GM12878 (cell line): ENCODE measurements around the gene TSC22D4. TPM values are rescaled to one million over a fixed set of nuclear protein-coding genes. Genes with fewer than 3 reads are reported as not detected.
A peak's percentile ranks its signal among the peaks of the same experiment; 100 is the strongest.

Experiments used
- CEBPZ ChIP-seq: fragments of 150-350 bp; IDR thresholded peaks from 2 replicates; pipeline ENCODE4 v1.6.1; 2016; ENCODE audit warnings: low read depth, low read length
- EP300 ChIP-seq, 2 experiments: fragments of 150-350 bp in 1 of 2; IDR thresholded peaks; 2 replicates each; pipeline ENCODE4 v1.6.1; 2011 to 2012; ENCODE audit warnings: low read depth in 2 of 2, low read length in 2 of 2, borderline replicate concordance in 1 of 2, improper control_type of control experiment in 1 of 2, inconsistent platforms in 1 of 2; ENCODE audit not compliant: control insufficient read depth in 1 of 2
- FOXK2 ChIP-seq: fragments of 450-650 bp; IDR thresholded peaks from 2 replicates; pipeline ENCODE4 v1.6.1; 2017; ENCODE audit warnings: mild to moderate bottlenecking, moderate library complexity
- FOXM1 ChIP-seq: IDR thresholded peaks from 2 replicates; pipeline ENCODE4 v1.6.1; 2012; ENCODE audit warnings: low read depth, mild to moderate bottlenecking, inconsistent platforms, low read length, moderate library complexity
- GATAD2B ChIP-seq: fragments of 450-650 bp; conservative IDR thresholded peaks from 2 replicates; pipeline ENCODE4 v1.6.1; 2017; ENCODE audit warnings: low read depth, mild to moderate bottlenecking, moderate library complexity
- HDGF ChIP-seq: fragments of 450-650 bp; IDR thresholded peaks from 2 replicates; pipeline ENCODE4 v1.6.1; 2016; ENCODE audit warnings: antibody characterized with exemption
- KAT2A ChIP-seq: conservative IDR thresholded peaks from 2 replicates; pipeline ENCODE4 v1.6.1; 2011; ENCODE audit warnings: low read depth, low read length; ENCODE audit not compliant: control insufficient read depth
- MEF2A ChIP-seq: IDR thresholded peaks from 2 replicates; pipeline ENCODE4 v1.6.1; 2011; ENCODE audit warnings: low read depth, mild to moderate bottlenecking, low read length, moderate library complexity; ENCODE audit not compliant: insufficient read depth
- MEF2B ChIP-seq: fragments of 450-650 bp; IDR thresholded peaks from 2 replicates; pipeline ENCODE4 v1.6.1; 2018; ENCODE audit warnings: mild to moderate bottlenecking, moderate library complexity; ENCODE audit not compliant: partially characterized antibody, poor library complexity, severe bottlenecking
- MTA2 ChIP-seq: fragments of 450-650 bp; IDR thresholded peaks from 2 replicates; pipeline ENCODE4 v1.6.1; 2016; ENCODE audit warnings: low read depth, mild to moderate bottlenecking, moderate library complexity
- NFXL1 ChIP-seq: fragments of 450-650 bp; IDR thresholded peaks from 2 replicates; pipeline ENCODE4 v1.6.1; 2017; ENCODE audit warnings: antibody characterized with exemption, mild to moderate bottlenecking, borderline replicate concordance
- NFYA ChIP-seq: IDR thresholded peaks from 2 replicates; pipeline ENCODE4 v1.6.1; 2011; ENCODE audit warnings: low read depth, mild to moderate bottlenecking, low read length, improper control_type of control experiment, borderline replicate concordance
- PAX5 ChIP-seq: IDR thresholded peaks from 2 replicates; pipeline ENCODE4 v1.6.1; 2011; ENCODE audit warnings: low read depth, low read length, borderline replicate concordance
- PML ChIP-seq: IDR thresholded peaks from 2 replicates; pipeline ENCODE4 v1.6.1; 2012; ENCODE audit warnings: low read length, inconsistent platforms
- POLR2A ChIP-seq: IDR thresholded peaks from 2 replicates; pipeline ENCODE4 v1.6.1; 2011; ENCODE audit warnings: low read depth, mild to moderate bottlenecking, low read length
- RCOR1 ChIP-seq: conservative IDR thresholded peaks from 2 replicates; pipeline ENCODE4 v1.6.1; 2012; ENCODE audit warnings: low read depth, low read length, improper control_type of control experiment
- SIN3A ChIP-seq: IDR thresholded peaks from 2 replicates; pipeline ENCODE4 v1.6.1; 2012; ENCODE audit warnings: low read depth, low read length, improper control_type of control experiment
- SIX5 ChIP-seq: IDR thresholded peaks from 2 replicates; pipeline ENCODE4 v1.6.1; 2011; ENCODE audit warnings: mild to moderate bottlenecking, low read depth, low read length, moderate library complexity; ENCODE audit not compliant: severe bottlenecking
- SMAD1 ChIP-seq: fragments of 450-650 bp; IDR thresholded peaks from 2 replicates; pipeline ENCODE4 v1.6.1; 2018; ENCODE audit warnings: mild to moderate bottlenecking, low read depth; ENCODE audit not compliant: partially characterized antibody
- STAT1 ChIP-seq: fragments of 450-650 bp; conservative IDR thresholded peaks from 2 replicates; pipeline ENCODE4 v1.6.1; 2014; ENCODE audit warnings: antibody characterized with exemption, mild to moderate bottlenecking
- STAT3 ChIP-seq: IDR thresholded peaks from 2 replicates; pipeline ENCODE4 v1.6.1; 2011; ENCODE audit warnings: low read depth, low read length, improper control_type of control experiment
- SUPT20H ChIP-seq: IDR thresholded peaks from 2 replicates; pipeline ENCODE4 v1.6.1; 2011; ENCODE audit warnings: low read depth, mild to moderate bottlenecking, low read length, moderate library complexity, borderline replicate concordance; ENCODE audit not compliant: control insufficient read depth
- TAF1 ChIP-seq: IDR thresholded peaks from 2 replicates; pipeline ENCODE4 v1.6.1; 2011; ENCODE audit warnings: mild to moderate bottlenecking, low read depth, low read length, borderline replicate concordance
- TARDBP ChIP-seq: IDR thresholded peaks from 2 replicates; pipeline ENCODE4 v1.6.1; 2016; ENCODE audit warnings: borderline replicate concordance
- TBL1XR1 ChIP-seq: IDR thresholded peaks from 2 replicates; pipeline ENCODE4 v1.6.1; 2012; ENCODE audit warnings: low read depth, low read length, improper control_type of control experiment
- TCF7 ChIP-seq: IDR thresholded peaks from 2 replicates; pipeline ENCODE4 v1.6.1; 2014; ENCODE audit warnings: antibody characterized with exemption, borderline replicate concordance
- ZNF24 ChIP-seq: fragments of 450-650 bp; IDR thresholded peaks from 2 replicates; pipeline ENCODE4 v1.6.1; 2017; ENCODE audit warnings: antibody characterized with exemption, mild to moderate bottlenecking
- ZNF274 ChIP-seq: IDR thresholded peaks from one replicate; pipeline ENCODE4 v1.8.0; 2011; ENCODE audit not compliant: insufficient read length, insufficient read depth
- polyA plus RNA-seq, 11 experiments: library from polyadenylated mRNA; depleted of rRNA in 4 of 11; unstranded in 6 of 11; stranded (reverse) in 5 of 11; fragments of >200 nt; fragmentation: Nextera tagmentation in 4 of 11; fragmentation: Illumina TruSeq in 1 of 11; extraction: Ambion mirVana in 4 of 11; extraction: Trizol in 1 of 11; gene quantifications; 1 replicate in 1 of 11; 2 replicates in 10 of 11; pipeline versions ENCODE4 v1.2.1 to v1.2.3, GENCODE V29; 2011 to 2016; ENCODE audit warnings: inconsistent platforms in 2 of 11, missing spikeins in 2 of 11, low read depth in 1 of 11
- total RNA-seq, 4 experiments: library from RNA; depleted of rRNA in 3 of 4; stranded (reverse); fragments of >200 nt in 3 of 4; fragmentation: Illumina TruSeq in 1 of 4; extraction: Trizol in 1 of 4; gene quantifications; 2 replicates each; pipeline versions ENCODE4 v1.2.1 to v1.2.3, GENCODE V29; 2013 to 2021
- TF ChIP-seq, protein P1 (sequence below): fragments of 450-650 bp; IDR thresholded peaks from 2 replicates; pipeline ENCODE4 v1.6.1; 2014; ENCODE audit warnings: mild to moderate bottlenecking

The TSC22D4 gene
- total and polyA plus RNA-seq, 10 of the 15 experiments (the other 5 are each of a cell fraction or from before 2014, with no cell fraction given): 0.50 to 65.7 (median 24.4) TPM

- TF ChIP-seq STAT3 (no peak), NFYA (no peak), SUPT20H (no peak), MEF2B (peak; percentile 83), TBL1XR1 (no peak), POLR2A (peak; percentile 69), GATAD2B (peak; percentile 91), TARDBP (0 out of 2 replicates have a peak, but pooled peaks have one; percentile 20), STAT1 (no peak), NFXL1 (no peak), MEF2A (no peak), HDGF (no peak), PAX5 (peak; percentile 35; the same call in 1 of the 2 replicates), CEBPZ (no peak), TCF7 (no peak), FOXM1 (no peak), ZNF24 (no peak), FOXK2 (no peak; the same call in 1 of the 2 replicates), ZNF274 (no peak), RCOR1 (no peak), EP300 (IDR thresholded peaks at IDR 0.05; ENCODE audit: borderline replicate concordance in 1 of 2, control insufficient read depth in 1 of 2, low read depth in 2 of 2, low read length in 2 of 2) (no peak), SMAD1 (no peak), PML (no peak), MTA2 (no peak), KAT2A (no peak), SIX5 (no peak), SIN3A (peak; percentile 66; the same call in 1 of the 2 replicates), TAF1 (peak; percentile 19; the same call in 1 of the 2 replicates)
- TF ChIP-seq, protein P1, sequence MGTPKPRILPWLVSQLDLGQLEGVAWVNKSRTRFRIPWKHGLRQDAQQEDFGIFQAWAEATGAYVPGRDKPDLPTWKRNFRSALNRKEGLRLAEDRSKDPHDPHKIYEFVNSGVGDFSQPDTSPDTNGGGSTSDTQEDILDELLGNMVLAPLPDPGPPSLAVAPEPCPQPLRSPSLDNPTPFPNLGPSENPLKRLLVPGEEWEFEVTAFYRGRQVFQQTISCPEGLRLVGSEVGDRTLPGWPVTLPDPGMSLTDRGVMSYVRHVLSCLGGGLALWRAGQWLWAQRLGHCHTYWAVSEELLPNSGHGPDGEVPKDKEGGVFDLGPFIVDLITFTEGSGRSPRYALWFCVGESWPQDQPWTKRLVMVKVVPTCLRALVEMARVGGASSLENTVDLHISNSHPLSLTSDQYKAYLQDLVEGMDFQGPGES: no peak
Observed at GRCh38 chr7:100429637-100430492, 49.1 kb downstream of the TSC22D4 start, which contains the start of gene MEPCE (continued).
